Gastroesophageal sphincter (tissue), 3 donors: ENCODE data around the gene TMOD4.

Experiments used
- POLR2A ChIP-seq, 2 donors: fragments of 450-650 bp; IDR thresholded peaks; one replicate each; pipeline ENCODE4 v1.6.1; 2017; ENCODE audit warnings: antibody characterized with exemption in 2 of 2, mild to moderate bottlenecking in 2 of 2, moderate library complexity in 1 of 2
- TF ChIP-seq, protein P1 (sequence below), 4 experiments: fragments of 200-600 bp in 2 of 4; fragments of 450-650 bp in 2 of 4; sonication (generic) in 1 of 4; IDR thresholded peaks; one replicate each; pipeline ENCODE4 v1.5.1; 2017 to 2019; ENCODE audit warnings: antibody characterized with exemption in 4 of 4, mild to moderate bottlenecking in 2 of 4, moderate library complexity in 2 of 4

DNA sequence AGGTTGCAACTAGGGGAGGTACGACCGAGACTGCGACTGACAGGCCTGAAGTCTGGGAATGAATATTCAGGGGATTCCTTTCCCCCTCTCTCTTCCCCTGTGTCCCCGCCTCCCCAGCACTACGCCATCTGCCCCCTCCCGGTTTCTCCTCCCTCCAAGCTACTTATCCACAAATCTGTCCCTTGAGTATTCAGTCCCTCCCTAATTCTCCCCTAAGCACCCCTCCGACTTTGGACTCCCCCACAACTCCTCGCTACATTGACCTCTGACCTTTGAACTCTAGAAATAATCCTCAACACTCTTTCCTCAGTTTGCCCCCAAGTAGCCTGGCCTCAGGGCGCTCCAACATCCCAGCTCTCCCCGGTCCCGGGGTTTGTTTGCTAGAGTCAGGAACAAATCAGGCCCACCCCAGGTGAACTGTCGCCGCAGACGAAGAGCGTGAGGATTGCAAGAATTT lies 10.5 kb downstream of the TMOD4 start:
- TF ChIP-seq POLR2A (IDR thresholded peaks at IDR 0.05): no peak
- TF ChIP-seq, protein P1, sequence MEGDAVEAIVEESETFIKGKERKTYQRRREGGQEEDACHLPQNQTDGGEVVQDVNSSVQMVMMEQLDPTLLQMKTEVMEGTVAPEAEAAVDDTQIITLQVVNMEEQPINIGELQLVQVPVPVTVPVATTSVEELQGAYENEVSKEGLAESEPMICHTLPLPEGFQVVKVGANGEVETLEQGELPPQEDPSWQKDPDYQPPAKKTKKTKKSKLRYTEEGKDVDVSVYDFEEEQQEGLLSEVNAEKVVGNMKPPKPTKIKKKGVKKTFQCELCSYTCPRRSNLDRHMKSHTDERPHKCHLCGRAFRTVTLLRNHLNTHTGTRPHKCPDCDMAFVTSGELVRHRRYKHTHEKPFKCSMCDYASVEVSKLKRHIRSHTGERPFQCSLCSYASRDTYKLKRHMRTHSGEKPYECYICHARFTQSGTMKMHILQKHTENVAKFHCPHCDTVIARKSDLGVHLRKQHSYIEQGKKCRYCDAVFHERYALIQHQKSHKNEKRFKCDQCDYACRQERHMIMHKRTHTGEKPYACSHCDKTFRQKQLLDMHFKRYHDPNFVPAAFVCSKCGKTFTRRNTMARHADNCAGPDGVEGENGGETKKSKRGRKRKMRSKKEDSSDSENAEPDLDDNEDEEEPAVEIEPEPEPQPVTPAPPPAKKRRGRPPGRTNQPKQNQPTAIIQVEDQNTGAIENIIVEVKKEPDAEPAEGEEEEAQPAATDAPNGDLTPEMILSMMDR (IDR thresholded peaks at IDR 0.05): no peak
